ENCODE results near the gene KCNG3.
A peak's percentile ranks its signal among the peaks of the same experiment; 100 is the strongest.

Gene KCNG3, protein sequence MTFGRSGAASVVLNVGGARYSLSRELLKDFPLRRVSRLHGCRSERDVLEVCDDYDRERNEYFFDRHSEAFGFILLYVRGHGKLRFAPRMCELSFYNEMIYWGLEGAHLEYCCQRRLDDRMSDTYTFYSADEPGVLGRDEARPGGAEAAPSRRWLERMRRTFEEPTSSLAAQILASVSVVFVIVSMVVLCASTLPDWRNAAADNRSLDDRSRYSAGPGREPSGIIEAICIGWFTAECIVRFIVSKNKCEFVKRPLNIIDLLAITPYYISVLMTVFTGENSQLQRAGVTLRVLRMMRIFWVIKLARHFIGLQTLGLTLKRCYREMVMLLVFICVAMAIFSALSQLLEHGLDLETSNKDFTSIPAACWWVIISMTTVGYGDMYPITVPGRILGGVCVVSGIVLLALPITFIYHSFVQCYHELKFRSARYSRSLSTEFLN

DNA sequence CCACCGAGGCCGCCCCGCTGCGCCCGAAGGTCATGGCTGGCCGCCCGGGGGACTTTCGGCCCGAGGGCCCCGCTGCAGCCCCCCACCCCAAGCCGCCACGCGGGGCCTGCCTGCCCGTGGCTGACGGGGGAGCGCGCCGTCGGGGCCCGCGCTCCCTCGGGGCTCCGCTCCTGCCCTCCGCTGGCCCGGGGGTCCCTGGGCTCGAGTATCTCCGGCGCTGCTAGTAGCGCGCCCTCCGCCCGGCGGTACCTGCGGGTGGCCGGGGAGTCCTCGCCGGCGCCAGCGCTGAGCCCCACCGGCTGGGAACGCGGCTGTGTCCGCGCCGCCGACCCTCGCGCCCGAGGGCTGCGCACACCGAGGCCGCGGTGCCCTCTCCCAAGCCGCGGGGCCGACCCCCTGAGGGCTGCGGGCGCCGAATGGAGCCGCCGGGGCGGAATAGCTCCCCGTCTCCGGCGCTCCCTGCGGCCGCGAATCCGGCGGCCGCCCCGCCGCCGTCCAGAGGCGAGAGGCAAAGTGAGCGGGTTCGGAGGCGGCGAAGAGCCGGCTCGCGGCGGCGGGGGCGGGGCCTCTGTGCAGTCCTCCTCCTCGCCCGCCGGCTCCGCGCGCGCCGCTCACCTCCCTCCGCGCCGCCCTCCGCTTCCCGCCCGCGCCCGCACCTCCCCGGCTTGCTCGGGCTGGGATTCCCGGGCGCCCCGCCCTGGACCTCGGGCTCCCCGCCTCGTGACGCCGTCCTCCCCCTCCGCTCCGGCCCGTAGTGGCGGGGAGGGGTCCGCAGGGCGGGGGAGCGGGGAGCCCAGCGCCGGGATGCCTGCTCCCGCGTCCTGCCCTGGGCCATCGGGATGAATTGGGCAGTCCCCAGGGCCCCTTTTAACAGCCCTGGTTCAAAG, at the start of gene KCNG3:
KCNG3 (minus strand) TSS at position 515 of the 887 bp plus-strand sequence; CDS start at position 34, 481 bp downstream.
- Histone ChIP-seq H4K20me1 (ENCODE audit: control insufficient read depth, insufficient read depth, low read depth, low read length) (no peaks in the 10 kb centered on the region), H3K4me3 (ENCODE audit: low read length) (peak within 1 kb of the TSS; percentile 77), H3F3A (ENCODE audit: control insufficient read depth, insufficient read depth) (0 out of 2 replicates have a peak, but pooled peaks cover 3% of the 10 kb centered on the region), H3K9me2 (replicated peaks; ENCODE audit: control insufficient read depth, low read length) (no peaks in the 10 kb centered on the region), H3K27ac (ENCODE audit: low read depth, low read length) (no peak within 1 kb of the TSS), H3K9me3 (ENCODE audit: control insufficient read depth, insufficient read depth, low read length) (no peaks in the 10 kb centered on the region), H3K4me2 (ENCODE audit: low read length) (peak within 1 kb of the TSS; percentile 93), H3K79me2 (ENCODE audit: control insufficient read depth, low read length) (no peaks in the 10 kb centered on the region), H3K27me3 (ENCODE audit: control insufficient read depth, low read length) (peaks cover 9% of the 10 kb centered on the region), H3K36me3 (ENCODE audit: control insufficient read depth, low read length) (no peaks in the 10 kb centered on the region), H3K4me1 (ENCODE audit: control insufficient read depth, low read length) (peaks cover 10% of the 10 kb centered on the region)
- no peak for TF ChIP-seq EZH2phosphoT487 (IDR thresholded peaks at IDR 0.05; ENCODE audit: borderline replicate concordance, low read length)
- TF ChIP-seq, protein P1, sequence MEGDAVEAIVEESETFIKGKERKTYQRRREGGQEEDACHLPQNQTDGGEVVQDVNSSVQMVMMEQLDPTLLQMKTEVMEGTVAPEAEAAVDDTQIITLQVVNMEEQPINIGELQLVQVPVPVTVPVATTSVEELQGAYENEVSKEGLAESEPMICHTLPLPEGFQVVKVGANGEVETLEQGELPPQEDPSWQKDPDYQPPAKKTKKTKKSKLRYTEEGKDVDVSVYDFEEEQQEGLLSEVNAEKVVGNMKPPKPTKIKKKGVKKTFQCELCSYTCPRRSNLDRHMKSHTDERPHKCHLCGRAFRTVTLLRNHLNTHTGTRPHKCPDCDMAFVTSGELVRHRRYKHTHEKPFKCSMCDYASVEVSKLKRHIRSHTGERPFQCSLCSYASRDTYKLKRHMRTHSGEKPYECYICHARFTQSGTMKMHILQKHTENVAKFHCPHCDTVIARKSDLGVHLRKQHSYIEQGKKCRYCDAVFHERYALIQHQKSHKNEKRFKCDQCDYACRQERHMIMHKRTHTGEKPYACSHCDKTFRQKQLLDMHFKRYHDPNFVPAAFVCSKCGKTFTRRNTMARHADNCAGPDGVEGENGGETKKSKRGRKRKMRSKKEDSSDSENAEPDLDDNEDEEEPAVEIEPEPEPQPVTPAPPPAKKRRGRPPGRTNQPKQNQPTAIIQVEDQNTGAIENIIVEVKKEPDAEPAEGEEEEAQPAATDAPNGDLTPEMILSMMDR (IDR thresholded peaks at IDR 0.05; ENCODE audit: low read depth, low read length, poor library complexity, severe bottlenecking), result no peak

DNA sequence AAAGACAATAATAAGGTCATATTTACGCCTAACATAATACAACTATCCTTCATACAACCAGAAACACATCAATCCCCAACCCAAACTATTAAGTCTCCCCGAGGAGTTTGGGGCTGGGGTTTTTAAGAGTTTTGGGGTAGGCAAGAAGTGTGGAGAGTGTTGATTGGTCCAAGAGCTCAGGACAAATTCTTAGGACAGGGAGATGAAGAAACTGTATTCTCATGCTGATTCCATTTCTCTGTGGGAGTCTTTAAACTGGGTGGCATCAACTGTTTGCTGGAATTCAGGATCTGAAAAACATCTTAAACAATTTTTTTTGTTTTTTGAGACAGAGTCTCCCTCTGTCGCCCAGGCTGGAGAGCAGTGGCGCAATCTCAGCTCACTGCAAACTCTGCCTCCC, 49.1 kb upstream of the KCNG3 start:
- Histone ChIP-seq H3F3A (ENCODE audit: control insufficient read depth, insufficient read depth) (no peaks in the 10 kb centered on the region), H4K20me1 (ENCODE audit: control insufficient read depth, insufficient read depth, low read depth, low read length) (no peaks in the 10 kb centered on the region), H3K4me2 (ENCODE audit: low read length) (no peak overlapping the region), H3K4me1 (ENCODE audit: control insufficient read depth, low read length) (peaks cover 21% of the 10 kb centered on the region), H3K27me3 (ENCODE audit: control insufficient read depth, low read length) (no peaks in the 10 kb centered on the region), H3K4me3 (ENCODE audit: low read length) (no peak overlapping the region), H3K36me3 (ENCODE audit: control insufficient read depth, low read length) (no peaks in the 10 kb centered on the region), H3K79me2 (ENCODE audit: control insufficient read depth, low read length) (no peaks in the 10 kb centered on the region), H3K9me2 (replicated peaks; ENCODE audit: control insufficient read depth, low read length) (no peaks in the 10 kb centered on the region), H3K9me3 (ENCODE audit: control insufficient read depth, insufficient read depth, low read length) (no peaks in the 10 kb centered on the region), H3K27ac (ENCODE audit: low read depth, low read length) (no peak overlapping the region)
- TF ChIP-seq EZH2phosphoT487 (IDR thresholded peaks at IDR 0.05; ENCODE audit: borderline replicate concordance, low read length), result no peak
- TF ChIP-seq, protein P1 (IDR thresholded peaks at IDR 0.05; ENCODE audit: low read depth, low read length, poor library complexity, severe bottlenecking), result no peak

DNA sequence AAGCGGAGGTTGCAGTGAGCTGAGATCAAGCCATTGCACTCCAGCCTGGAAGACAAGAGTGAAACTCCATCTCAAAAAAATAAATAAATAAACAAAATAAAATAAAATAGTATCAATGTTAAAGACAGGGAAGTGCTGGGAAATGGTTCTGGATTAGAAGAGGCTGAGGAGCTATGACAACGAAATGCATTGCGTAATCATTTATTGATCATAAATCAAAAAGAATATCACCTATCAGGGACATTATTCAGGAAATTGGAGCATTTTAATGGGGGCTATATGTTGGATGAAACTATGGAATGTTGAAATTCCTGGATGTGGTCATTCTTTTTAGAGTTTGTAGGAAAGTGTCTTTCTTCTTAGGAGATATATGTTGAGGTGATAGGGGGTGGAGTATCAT, 43.7 kb upstream of the KCNG3 start:
- H3K9me2 ChIP-seq (replicated peaks; ENCODE audit: control insufficient read depth, low read length), result no peaks in the 10 kb centered on the region
- no peak overlapping the region for H3K27ac ChIP-seq (ENCODE audit: low read depth, low read length)
- no peaks in the 10 kb centered on the region for H3K36me3 ChIP-seq (ENCODE audit: control insufficient read depth, low read length)
- H3K4me1 ChIP-seq (ENCODE audit: control insufficient read depth, low read length), result no peaks in the 10 kb centered on the region
- H3K9me3 ChIP-seq (ENCODE audit: control insufficient read depth, insufficient read depth, low read length), result no peaks in the 10 kb centered on the region
- TF ChIP-seq, protein P1 (IDR thresholded peaks at IDR 0.05; ENCODE audit: low read depth, low read length, poor library complexity, severe bottlenecking), result no peak
- TF ChIP-seq EZH2phosphoT487 (IDR thresholded peaks at IDR 0.05; ENCODE audit: borderline replicate concordance, low read length), result no peak
- no peaks in the 10 kb centered on the region for H3K27me3 ChIP-seq (ENCODE audit: control insufficient read depth, low read length)
- no peak overlapping the region for H3K4me3 ChIP-seq (ENCODE audit: low read length)
- H4K20me1 ChIP-seq (ENCODE audit: control insufficient read depth, insufficient read depth, low read depth, low read length), result no peaks in the 10 kb centered on the region
- no peaks in the 10 kb centered on the region for H3K79me2 ChIP-seq (ENCODE audit: control insufficient read depth, low read length)
- H3K4me2 ChIP-seq (ENCODE audit: low read length), result no peak overlapping the region
- no peaks in the 10 kb centered on the region for H3F3A ChIP-seq (ENCODE audit: control insufficient read depth, insufficient read depth)
